ENCODE measurements around the gene PSMA3. TPM values are rescaled to one million over a fixed set of nuclear protein-coding genes. Genes with fewer than 3 reads are reported as not detected.
A peak's percentile ranks its signal among the peaks of the same experiment; 100 is the strongest.

PSMA3 gene
- total and polyA plus RNA-seq, 4 donors: 54.6 to 192 (median 113) TPM

GRCh38 chr14:58280954-58281787 lies 36.5 kb downstream of the PSMA3 start:
- TF ChIP-seq HNF4G (IDR thresholded peaks at IDR 0.05) (no peak), JUND (IDR thresholded peaks at IDR 0.05) (no peak), TAF1 (conservative IDR thresholded peaks at IDR 0.05) (no peak), EGR1 (IDR thresholded peaks at IDR 0.05; ENCODE audit: low read depth in 2 of 2) (no peak), FOXA2 (IDR thresholded peaks at IDR 0.05) (no peak), NR2F2 (IDR thresholded peaks at IDR 0.05) (no peak), RAD21 (IDR thresholded peaks at IDR 0.05) (no peak), GABPA (IDR thresholded peaks at IDR 0.05 in 1 of 2, conservative IDR thresholded peaks at IDR 0.05 in 1 of 2) (no peak), SP1 (IDR thresholded peaks at IDR 0.05) (peak; percentile 54), ATF3 (IDR thresholded peaks at IDR 0.05) (peak; percentile 7), CTCF (IDR thresholded peaks at IDR 0.05; ENCODE audit: low read depth, low read length, missing input control) (no peak), REST (IDR thresholded peaks at IDR 0.05) (peak; percentile 38), YY1 (IDR thresholded peaks at IDR 0.05) (peak; percentile 49), MAX (IDR thresholded peaks at IDR 0.05) (no peak), RXRA (IDR thresholded peaks at IDR 0.05) (peak in 1 of 2 donors; percentile 5), ZBTB33 (IDR thresholded peaks at IDR 0.05) (no peak), FOXA1 (IDR thresholded peaks at IDR 0.05) (no peak), HNF4A (conservative IDR thresholded peaks at IDR 0.05) (no peak)
- H3K36me3 ChIP-seq (ENCODE audit: control insufficient read depth in 4 of 4, insufficient read depth in 3 of 4, low read depth in 1 of 4, low read length in 3 of 4): peaks cover 7 to 19% (median 13%) of the 10 kb centered on the region in 4 donors
- DNase-seq (ENCODE audit: low spot score): no peak
- WGBS: 24% methylated on average over 4 of the region's 4 CpGs
- no peak overlapping the region for H3K4me3 ChIP-seq (ENCODE audit: low read depth in 1 of 3, low read length in 3 of 3)
- no peaks in the 10 kb centered on the region for H3K9me3 ChIP-seq (ENCODE audit: control insufficient read depth in 4 of 4, low read length in 3 of 4)
- H3K9ac ChIP-seq (ENCODE audit: low read depth in 1 of 2, low read length in 2 of 2): peak overlapping the region in 1 of 2 donors; percentile 10
- peaks cover 10 to 46% (median 38%) of the 10 kb centered on the region in 4 donors for H3K4me1 ChIP-seq (ENCODE audit: control insufficient read depth in 4 of 4, insufficient read depth in 4 of 4, low read length in 3 of 4)
- H3K27ac ChIP-seq (ENCODE audit: low read depth in 1 of 2, low read length in 2 of 2): peak overlapping the region; percentile 61 to 79
- no peaks in the 10 kb centered on the region for H3K27me3 ChIP-seq (ENCODE audit: control insufficient read depth in 4 of 4, insufficient read depth in 4 of 4, low read length in 3 of 4)
